Activated T-helper 1 cell treated with Interleukin-2 at 50 U/mL for 16 hours (primary cell): Measurements from ENCODE around the gene ADAM19.

Source experiments
- DNase-seq: peaks from one replicate; pipeline ENCODE4 v3.0.0-alpha.2; 2020; ENCODE audit warnings: low read depth

The ADAM19 gene

DNA sequence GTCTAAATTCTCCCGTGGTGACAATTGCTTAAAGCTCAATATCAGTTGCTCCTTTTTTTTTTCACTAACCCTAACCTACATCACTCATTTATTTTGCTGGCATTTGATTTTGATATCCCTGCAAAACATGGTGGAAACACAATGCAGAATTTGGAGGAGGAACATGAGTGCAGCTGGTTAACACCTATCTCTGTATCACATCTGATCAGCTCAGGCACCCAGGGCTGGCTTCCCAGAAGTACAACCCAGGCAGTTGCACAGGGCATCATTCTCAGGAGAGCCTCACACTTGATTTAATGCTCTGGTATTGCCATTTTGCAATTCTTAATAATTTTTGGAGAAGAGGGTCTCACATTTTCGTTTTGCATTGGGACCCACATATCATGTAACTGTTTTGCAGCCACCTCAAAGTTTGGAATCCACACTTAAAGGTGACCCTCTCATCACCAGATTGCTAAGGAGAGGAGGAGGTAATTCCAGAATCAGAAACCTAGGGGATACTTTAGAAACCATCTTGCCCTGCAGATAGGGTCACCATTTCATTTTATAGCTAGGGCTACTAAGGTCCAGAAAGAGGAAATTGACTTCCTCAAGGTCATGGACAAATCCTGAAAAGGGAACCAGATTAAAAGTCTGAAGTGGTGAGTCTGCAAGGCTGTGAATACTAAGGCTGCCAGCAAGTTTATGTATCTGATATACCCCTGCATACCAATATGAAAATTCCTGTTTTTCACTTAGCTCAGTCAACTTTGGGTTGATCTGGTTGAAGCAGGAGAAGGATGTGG lies 19.3 kb upstream of the ADAM19 start:
- DNase-seq = no peak

DNA sequence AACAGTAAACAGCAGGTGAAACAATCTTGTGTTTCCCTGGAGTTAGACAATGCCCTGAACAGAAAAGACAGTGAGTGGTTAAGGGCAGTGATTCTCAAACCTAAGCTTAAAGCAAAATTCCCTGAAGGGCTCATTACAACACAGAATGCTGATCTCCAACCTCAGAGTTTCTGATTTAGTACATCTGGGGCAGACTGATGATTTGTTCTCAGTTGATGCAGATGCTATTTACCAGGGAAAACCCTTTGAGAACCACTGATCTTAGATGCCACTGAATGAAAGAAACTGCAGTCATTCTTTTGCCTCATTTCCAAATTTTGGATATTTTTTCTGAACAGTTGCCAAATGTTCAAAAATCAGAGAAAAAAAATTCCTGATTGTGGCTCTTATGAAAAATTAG lies 18.7 kb upstream of the ADAM19 start:
- DNase-seq = no peak

DNA sequence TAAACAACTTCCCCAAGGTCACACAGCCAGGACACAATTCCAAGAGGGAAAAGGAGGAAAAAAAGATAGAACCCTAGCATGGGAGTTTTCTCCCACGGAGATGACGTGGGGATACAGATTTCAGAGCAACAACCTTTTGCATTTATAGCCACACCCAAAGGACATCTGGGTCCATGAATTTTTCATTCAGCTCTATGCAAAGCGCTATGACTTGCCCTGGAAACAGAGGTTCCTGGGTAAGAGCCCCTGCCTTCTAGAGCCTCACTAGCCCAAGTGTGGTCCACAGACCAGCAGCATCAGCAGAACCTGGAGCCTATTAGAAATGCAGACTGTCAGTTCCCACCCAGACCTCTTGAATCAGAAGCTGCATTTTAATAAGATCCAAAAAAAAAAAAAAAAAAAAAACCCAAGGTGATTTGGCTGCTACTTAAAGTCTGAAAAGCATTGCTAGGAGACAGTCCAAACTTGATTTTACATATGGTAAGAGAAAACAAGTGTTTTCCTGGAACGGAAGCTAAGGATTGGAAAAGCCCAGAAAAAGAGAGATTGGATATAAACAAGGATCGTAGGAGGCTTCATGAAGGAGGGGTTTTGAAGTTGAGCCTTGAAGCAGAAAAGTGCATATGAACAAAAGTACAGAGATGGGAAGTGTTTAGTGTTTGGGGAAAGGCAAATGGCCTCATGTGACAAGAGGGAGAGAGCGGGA lies 17.6 kb upstream of the ADAM19 start:
- DNase-seq = no peak

DNA sequence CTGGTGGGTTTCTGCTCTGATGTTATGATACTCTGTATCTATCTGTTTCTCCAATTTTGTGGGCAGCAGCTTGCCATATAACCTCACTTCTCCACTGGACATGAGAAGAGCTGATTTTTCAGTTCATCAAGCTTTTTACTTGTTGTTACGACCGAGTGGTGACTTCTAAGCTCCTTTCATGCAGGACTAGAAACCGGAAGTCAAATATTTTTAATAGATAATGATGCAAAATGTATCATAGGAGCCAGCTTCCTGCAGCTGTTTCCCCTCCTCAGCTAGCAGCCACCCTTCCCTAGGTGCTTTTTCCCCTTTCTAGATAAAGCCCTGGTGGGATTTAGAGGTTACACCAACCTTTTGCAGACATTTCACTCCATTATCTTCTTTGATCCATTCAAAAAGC lies 17.0 kb upstream of the ADAM19 start:
- DNase-seq = no peak

DNA sequence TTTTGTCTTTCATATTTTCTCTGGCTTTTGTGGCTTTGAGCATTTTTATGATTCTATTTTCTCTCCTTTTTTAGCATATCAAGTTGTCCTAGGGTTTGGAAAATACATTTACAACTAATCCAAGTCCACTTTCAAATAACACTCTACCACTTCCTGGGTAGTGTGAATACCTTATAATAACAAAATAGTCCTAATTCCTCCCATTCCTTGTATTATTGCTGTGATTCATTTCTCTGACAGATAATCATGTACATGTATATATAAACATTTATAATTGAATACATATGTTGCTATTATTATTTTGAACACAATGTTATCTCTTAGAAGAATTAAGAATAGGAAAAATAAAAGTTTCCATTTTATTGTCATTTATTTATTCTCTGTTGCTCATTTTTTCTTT lies 14.9 kb upstream of the ADAM19 start:
- no peak for DNase-seq

DNA sequence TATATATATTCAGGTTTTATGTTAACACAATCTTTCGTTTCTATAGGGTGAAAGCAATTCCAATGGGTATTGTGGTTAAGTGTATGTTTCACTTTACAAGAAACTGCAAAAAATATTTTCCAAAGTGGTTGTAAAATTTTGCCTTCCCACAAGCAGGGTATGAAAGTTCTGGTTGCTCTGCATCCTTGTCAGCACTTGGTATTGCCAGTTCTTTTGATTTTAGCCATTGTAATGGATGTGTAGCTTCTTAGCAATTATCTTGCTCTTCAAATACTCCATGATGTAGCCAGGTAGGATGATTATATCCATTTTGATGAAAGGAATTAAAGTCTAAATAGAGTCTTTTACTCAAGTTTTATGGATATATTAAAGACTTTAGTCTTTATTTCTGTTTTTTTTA lies 9.1 kb upstream of the ADAM19 start:
- DNase-seq = no peak

DNA sequence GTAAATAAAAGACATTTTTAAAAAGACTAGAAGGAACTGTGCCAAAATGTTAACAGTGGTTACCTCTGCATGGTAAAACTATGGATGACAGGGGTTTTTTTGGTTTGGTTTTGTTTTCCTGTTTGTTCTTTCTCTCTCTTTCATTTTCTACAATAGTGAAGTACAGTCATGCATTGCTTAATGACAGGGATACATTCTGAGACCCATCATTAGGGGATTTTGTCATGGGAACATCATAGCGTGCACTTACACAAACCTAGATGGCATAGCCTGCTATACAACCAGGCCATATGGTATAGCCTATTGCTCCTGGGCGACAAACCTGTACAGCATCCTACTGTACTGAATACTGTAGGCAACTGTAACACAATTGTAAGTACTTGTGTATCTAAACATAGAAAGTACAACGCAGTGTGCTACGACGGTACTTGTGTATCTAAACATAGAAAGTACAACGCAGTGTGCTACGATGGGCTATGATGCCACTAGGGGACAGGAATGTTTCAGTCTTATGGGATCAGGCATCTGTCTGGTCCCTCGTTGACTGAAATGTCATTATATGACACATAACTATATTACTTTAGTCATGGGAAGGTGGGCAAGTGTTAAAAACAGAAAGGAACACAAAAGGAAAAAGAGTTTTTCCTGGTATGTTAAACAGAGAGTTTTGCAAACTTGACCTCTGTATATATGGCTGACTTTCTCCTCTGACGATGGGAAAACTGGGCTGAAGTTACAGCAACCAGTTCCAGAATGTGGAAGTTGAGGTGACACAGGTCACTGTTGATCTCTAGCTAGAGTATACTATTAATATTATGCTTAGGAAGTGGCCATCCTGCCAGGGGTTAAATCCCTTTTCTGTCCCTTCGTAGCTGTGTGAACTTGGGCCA lies 7.4 kb upstream of the ADAM19 start:
- DNase-seq = no peak

DNA sequence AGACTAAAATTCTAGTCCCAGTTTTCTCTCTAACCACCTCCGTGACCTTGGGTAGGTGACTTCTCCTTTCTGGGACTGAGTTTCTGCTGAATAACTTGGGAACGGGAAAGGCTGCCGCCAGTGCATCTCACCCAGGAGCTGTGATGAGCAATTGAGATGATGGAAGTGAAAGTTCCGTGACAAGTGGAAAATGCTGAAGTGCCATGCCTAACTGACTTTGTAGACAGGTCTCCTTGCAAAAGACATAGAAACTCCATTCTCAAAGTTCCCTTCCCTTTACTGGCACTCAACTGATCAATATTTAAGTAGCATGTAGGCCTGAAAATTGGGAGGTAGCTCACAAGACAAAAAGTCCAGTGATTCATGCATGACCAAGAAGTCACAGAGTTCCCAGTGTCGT lies 6.3 kb upstream of the ADAM19 start:
- no peak for DNase-seq

DNA sequence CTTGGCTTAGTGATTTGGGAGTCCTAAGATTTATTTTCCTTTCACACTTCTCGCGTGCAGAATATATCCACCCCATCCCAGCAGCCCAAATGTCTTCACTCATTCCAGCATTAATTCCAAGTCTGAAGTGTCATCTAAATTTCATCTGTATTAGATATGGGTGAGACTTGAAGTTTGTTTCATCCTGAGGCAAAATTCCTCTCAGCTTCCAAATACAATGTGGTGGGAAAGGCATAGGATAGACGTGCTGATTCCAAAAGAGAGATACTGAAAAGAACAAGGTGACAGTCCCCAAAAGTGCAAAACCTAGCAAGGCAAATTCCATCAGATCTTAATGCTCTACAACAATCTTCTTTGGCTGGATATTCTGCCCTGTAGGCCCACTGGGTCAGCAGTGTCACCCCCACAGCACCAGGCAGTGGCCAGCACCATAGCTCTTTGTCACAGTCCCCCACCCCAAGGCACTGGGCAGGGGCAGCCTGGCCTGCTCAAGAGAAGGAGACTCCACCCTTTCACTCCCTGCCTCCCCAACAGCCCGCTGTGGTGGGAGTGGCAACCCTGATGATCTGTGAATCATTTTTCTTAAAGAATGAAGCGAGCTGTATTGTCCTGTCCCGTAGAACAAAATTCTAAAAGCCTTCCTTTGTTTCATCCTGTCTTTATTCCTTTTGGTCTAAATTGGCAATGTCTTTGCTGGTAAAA lies 2.7 kb upstream of the ADAM19 start:
- DNase-seq = no peak

DNA sequence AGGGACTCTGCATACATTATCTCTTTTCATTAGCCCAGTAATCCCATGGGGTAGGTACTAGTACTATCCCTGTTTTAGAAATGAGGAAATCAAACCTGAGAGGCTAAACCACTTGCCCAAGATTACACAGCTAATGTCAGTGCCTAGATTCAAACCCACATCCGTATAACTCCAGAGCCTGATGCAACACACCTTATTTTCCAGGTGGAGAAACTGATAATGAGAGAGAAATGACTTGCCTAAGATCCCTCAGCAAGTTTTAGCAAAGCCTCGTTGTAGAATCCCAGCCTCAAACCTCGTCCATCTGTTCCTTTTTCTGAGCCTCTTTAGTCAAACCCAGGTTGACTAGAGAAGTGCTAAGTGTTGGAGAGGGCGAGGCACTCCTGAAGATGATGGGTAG lies 1.1 kb upstream of the ADAM19 start:
- DNase-seq = no peak

DNA sequence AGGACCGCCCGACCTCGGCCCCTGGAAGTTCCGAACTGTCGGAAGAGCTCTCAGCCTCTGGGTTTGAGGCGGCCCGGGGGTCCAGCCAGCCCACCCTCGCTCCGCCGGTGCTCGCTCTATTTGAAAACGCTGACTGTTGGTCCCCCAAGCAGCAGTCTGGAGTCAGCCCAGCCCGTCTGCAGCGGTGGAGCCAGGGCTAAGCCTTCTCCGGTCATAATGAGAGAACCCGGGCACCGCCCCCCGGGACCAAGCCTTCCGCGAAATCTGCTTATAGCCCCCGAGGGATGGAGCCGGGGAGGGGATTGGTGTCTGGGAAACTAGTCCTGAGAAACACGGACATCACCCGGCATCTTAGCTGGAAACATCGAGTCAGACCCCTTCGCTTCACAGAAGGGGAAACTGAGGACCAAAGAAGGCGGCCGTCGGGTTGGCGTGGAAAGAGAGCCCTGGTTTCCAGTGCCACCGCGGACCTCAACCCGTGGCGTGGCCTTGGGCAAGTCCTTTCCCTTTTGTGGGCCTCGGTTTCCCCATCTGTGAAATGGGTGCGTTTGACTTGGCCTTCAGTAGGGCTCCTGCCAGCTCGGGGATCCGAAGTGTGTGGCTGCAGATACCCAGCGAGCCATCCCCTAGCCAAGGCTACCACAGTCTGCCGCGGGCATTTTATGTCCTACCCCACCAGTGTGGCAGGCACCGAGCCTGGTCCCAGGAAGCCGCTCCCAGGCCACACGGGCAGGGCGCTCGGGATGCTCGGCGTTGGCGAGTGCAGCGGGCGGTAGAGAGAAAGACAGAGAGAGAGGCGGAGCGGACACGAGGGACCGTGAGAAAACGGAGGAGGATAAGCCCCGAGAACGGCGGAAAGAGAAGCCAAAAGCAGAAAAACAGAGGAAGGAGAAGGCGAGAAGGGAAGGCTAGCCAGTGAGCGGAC lies 857 bp downstream of the ADAM19 start:
- peak; percentile 10 for DNase-seq

DNA sequence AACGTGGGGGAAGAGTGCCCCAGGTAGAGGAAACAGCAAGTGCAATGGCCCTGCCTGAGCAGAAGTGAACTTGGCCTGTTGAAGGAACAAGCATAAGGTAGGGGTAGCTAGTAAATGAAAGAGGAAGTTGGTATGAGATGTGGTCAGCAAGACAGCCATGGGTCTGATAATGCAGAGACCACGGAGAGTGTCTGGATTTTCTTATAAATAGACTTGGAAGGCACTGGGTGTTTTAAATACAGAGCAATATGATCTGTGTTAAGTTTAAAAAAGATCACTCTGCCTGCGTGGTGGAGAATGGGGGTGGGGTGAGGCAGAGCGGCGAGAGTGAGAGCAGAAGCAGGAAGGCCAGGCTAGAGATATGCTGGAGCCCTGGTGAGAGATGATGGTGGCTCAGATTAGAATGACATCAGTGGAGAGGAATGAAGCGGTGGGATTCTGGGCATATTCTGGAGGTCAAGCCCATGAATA lies 4.2 kb downstream of the ADAM19 start:
- no peak for DNase-seq

DNA sequence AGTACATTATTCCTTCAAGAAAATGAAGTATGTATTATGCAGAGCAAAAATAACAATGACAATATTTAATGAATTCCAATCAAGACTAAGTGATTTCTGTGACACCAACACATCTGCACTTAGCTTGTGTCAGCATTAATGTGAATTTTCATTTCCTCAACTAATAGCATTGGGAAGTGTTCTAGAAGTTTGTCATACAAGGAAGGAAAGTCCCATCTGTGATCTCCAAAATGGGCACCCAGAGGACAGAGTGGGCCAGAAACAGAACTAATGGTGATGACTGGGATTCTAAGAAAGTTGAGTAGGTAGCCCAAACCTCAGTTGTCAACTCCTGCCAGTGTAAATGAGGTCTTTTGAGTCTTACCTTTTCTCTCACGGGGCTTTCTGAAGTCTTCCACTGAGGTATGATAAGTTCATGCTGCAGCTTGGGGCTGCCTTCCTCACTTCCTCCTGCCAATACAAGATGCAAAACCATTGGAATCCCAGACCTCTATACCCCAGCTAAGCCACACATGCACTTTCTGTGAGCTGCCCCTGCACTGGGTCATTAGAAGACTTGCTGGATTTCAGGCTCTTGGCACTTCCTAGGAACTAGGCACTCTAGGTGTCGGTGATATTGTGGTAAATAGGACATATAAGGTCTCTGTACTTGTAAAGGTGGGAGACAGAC lies 4.9 kb downstream of the ADAM19 start:
- no peak for DNase-seq

DNA sequence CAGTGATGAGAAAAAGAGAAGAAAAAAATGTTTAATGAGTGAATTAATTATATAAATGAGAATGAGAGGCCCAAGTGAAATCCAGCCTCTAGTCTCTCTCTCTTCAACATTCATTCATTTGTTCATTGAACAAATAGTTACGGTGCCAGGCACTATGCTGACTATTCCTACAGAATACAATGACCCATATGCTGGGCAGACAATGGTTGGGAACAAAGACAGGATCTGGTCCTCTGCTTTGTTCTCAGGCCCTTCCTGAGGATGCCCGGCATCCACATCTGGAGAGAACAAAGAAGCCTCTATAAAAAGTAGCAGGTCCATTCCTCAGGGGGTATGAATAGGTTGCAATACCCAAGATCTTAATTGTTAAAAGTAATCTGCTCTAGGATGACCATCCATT lies 6.9 kb downstream of the ADAM19 start:
- DNase-seq = no peak

DNA sequence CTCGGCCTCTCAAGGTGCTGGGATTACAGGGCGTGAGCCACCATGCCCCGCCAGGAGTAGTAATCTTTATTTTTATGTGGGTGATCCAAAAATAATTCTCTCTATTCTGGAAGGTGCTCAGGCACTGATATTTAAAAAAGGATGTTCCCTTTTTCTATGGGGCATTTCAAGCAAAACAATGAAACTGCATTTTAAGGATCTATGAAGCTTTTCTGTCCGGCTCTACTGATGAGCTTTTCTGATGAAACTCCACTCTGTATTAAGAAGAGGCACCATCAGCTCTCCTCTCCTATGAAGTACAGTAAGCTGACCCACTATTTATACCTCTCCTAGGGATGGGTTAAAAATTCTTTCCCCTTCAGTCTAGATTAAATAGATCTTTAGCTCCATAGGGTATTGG lies 7.4 kb downstream of the ADAM19 start:
- DNase-seq = no peak

DNA sequence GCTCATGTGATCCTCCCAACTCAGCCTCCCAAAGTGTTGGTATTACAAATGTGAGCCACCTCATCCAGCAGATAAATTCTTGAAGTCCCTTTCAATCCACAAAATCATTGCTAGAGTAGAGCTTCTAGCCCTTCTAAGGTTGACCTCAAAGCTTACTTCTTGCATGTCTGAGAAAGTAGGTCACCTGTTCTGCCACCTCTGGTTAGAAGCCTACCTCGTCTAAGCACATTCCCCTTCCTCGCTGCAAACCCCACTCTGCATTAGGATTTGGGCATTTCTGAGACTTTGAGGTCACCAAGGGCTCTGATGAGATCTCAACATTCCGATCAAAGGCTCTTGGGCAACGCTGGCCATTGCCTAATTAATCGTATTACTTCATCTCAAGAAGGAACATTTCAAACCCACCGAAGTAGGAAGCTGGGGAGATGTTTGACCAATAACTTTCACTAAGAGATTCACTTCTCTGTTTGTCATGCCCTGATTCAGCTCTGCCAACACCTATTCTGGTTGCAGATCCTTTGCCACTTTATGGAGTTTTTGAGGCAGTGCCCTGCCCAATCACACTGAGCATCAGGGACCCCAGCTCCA lies 8.6 kb downstream of the ADAM19 start:
- no peak for DNase-seq

DNA sequence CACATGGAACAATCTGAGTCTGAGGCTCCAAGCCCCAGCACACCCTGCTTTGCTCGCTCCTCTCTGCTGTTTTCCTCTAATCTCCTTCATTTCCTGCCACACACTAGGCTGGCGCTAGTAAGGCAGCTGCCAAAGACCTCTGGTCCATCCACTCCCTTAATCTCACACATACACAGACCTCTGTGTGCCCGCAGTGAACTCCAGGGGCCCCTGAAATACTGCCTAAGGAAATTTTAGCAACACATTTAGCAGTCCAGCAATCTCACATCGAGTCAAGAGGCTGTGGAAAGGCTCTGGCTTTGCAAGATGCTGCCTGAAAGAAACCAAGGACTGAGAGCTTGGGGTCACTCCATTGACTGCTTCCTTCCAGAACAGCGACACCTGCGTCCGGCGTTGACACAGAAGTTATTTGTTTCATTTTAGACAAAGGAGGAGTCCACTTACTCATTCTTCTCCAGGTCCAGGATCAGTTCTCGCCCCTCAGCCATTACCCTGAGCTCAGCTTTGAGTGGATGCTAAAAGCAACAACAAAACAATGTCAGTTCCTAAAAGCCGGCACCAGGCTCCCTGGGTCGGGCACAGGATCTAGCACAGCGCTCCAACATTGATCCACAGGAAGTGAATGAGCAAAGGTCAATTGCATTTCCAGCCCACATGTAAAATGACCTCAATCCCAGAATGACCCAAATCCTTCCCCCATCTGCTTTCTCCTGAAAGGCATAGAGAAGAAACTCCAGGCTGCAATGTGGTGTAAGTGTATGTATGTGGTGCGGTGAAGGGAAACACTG lies 11.5 kb downstream of the ADAM19 start:
- no peak for DNase-seq

DNA sequence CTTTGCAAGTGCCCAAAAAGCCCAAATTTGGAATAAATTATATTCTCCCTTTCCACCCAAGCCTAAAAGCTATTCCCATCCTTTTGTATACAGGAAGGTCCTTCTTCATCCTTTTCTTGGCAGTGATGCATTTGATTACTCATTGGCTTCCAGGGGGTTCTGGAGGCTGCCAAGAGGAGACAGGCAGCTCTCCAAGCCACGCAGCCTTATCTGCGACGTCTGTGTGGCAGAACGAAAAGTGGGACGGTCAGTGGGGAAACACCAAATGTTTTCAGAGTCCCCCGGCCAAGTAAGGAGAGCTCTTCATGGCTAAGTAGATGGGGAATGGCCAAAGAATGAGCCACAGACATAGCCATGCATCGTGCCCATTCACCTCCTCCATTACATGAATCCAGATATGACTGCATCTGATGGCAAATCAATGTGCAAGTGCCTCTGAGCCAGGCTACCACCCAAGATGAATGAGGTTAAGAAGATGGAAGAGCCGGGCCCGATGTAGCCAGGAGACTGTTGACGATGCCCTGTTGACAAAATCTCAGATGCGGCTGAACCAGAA lies 12.1 kb downstream of the ADAM19 start:
- no peak for DNase-seq

DNA sequence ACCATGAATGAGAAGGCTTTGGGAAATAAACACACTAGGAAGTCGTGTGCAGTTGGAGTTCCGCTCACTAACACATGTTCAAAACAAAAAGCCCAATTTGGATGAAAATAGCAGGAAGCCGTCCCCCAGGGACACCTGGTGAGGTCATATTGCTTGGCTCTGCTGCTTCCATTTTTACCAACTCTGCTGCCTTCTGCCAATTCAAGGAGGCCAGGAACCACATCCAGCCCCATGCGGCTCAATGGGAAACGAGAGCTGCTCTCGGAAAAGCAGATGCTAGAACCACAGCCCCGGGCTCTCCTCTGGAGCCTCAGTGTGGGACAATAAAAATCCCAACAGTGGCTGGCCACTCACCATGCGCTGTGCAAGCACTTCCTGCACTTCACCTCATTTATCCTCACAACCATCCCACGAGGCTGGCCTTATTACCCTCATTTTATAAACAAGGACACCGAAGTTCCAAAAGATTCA lies 13.4 kb downstream of the ADAM19 start:
- no peak for DNase-seq
